Measurements from ENCODE around the gene TMED1. TPM values are rescaled to one million over a fixed set of nuclear protein-coding genes. Genes with fewer than 3 reads are reported as not detected.

Gene TMED1
- total RNA-seq, 2 donors from 2014 or later, result 14.5 to 34.6 TPM

- Histone ChIP-seq H3K36me3 (replicated peaks in 1 of 2; ENCODE audit: insufficient read depth in 1 of 2, low read depth in 2 of 2) (peaks cover 9 to 33% of the 10 kb centered on the region in 2 donors), H3K27me3 (no peaks in the 10 kb centered on the region), H3K4me1 (no peaks in the 10 kb centered on the region), H3K4me3 (no peak overlapping the region), H3K27ac (no peak overlapping the region), H3K9me3 (no peaks in the 10 kb centered on the region)
- WGBS, 2 donors, result 94 to 98% methylated on average over 7 to 24 of the region's 26 CpGs
- intact Hi-C loops (cut with DNase I), result no loop called here
- no peak for TF ChIP-seq POLR2A (IDR thresholded peaks at IDR 0.05)
- TF ChIP-seq, protein P1, sequence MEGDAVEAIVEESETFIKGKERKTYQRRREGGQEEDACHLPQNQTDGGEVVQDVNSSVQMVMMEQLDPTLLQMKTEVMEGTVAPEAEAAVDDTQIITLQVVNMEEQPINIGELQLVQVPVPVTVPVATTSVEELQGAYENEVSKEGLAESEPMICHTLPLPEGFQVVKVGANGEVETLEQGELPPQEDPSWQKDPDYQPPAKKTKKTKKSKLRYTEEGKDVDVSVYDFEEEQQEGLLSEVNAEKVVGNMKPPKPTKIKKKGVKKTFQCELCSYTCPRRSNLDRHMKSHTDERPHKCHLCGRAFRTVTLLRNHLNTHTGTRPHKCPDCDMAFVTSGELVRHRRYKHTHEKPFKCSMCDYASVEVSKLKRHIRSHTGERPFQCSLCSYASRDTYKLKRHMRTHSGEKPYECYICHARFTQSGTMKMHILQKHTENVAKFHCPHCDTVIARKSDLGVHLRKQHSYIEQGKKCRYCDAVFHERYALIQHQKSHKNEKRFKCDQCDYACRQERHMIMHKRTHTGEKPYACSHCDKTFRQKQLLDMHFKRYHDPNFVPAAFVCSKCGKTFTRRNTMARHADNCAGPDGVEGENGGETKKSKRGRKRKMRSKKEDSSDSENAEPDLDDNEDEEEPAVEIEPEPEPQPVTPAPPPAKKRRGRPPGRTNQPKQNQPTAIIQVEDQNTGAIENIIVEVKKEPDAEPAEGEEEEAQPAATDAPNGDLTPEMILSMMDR (IDR thresholded peaks at IDR 0.05), result peak in 1 of 7 experiments; percentile 5
- DNase-seq (no peak), ATAC-seq (no peak)
These were observed 6.8 kb downstream of the TMED1 start for GRCh38 chr19:10828981-10829821.

- Histone ChIP-seq H3K27me3 (no peaks in the 10 kb centered on the region), H3K36me3 (replicated peaks in 1 of 2; ENCODE audit: insufficient read depth in 1 of 2, low read depth in 2 of 2) (peaks cover 16 to 38% of the 10 kb centered on the region in 2 donors), H3K4me3 (no peak overlapping the region), H3K9me3 (no peaks in the 10 kb centered on the region), H3K4me1 (no peaks in the 10 kb centered on the region), H3K27ac (no peak overlapping the region)
- ATAC-seq (no peak), DNase-seq (no peak)
- intact Hi-C loops (cut with DNase I), result no loop called here
- no peak for TF ChIP-seq POLR2A (IDR thresholded peaks at IDR 0.05)
- TF ChIP-seq, protein P1 (IDR thresholded peaks at IDR 0.05), result no peak
- 94 to 98% methylated on average over 6 of the region's 6 CpGs for WGBS, 2 donors
These were observed 9.2 kb downstream of the TMED1 start for GRCh38 chr19:10826846-10827245.

DNA sequence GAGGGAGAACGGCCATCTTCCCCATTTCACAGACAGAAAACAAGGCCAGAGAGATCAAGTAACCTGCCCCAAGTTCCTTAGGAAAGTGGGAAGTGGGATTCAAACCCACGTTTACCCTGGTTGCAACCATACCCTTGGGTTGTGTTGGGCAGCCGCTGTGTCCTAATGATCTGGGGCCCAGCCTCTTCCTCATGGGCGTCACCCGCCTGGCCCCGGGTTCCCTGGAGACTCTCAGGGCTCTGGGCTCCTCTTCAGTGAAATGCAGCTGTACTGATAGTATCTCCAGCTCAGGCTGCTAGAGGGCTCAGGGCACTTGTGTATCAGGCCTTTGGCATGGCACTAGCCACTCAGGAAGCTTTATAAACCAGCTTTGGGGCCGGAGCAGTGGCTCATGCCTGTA is 9.8 kb downstream of the TMED1 start:
- H3K4me1 ChIP-seq, result no peaks in the 10 kb centered on the region
- H3K27ac ChIP-seq, result no peak overlapping the region
- intact Hi-C loops (cut with DNase I), result no loop called here
- H3K9me3 ChIP-seq, result no peaks in the 10 kb centered on the region
- no peak overlapping the region for H3K4me3 ChIP-seq
- 87 to 88% methylated on average over 5 to 7 of the region's 7 CpGs for WGBS, 2 donors
- TF ChIP-seq POLR2A (IDR thresholded peaks at IDR 0.05), result no peak
- TF ChIP-seq, protein P1 (IDR thresholded peaks at IDR 0.05), result no peak
- H3K36me3 ChIP-seq (replicated peaks in 1 of 2; ENCODE audit: insufficient read depth in 1 of 2, low read depth in 2 of 2), result peaks cover 16 to 41% of the 10 kb centered on the region in 2 donors
- no peak for DNase-seq
- H3K27me3 ChIP-seq, result no peaks in the 10 kb centered on the region
- no peak for ATAC-seq

- Histone ChIP-seq H3K27ac (no peak overlapping the region), H3K9me3 (no peaks in the 10 kb centered on the region), H3K27me3 (no peaks in the 10 kb centered on the region), H3K36me3 (replicated peaks in 1 of 2; ENCODE audit: insufficient read depth in 1 of 2, low read depth in 2 of 2) (peaks cover 16 to 39% of the 10 kb centered on the region in 2 donors), H3K4me3 (no peak overlapping the region), H3K4me1 (no peaks in the 10 kb centered on the region)
- 91 to 100% methylated on average over 1 to 11 of the region's 12 CpGs for WGBS, 2 donors
- TF ChIP-seq, protein P1 (IDR thresholded peaks at IDR 0.05), result no peak
- no peak for TF ChIP-seq POLR2A (IDR thresholded peaks at IDR 0.05)
- ATAC-seq, result no peak
- intact Hi-C loops (cut with DNase I), result no loop called here
- DNase-seq, result no peak
These were observed 12.3 kb downstream of the TMED1 start for GRCh38 chr19:10823690-10824089.

GRCh38 chr19:10820173-10820572 is 15.8 kb downstream of the TMED1 start:
- no peak overlapping the region for H3K4me3 ChIP-seq
- H3K9me3 ChIP-seq, result no peaks in the 10 kb centered on the region
- 93 to 94% methylated on average over 7 of the region's 7 CpGs for WGBS, 2 donors
- no peaks in the 10 kb centered on the region for H3K4me1 ChIP-seq
- ATAC-seq (no peak), DNase-seq (no peak)
- intact Hi-C loops (cut with DNase I), result no loop called here
- no peaks in the 10 kb centered on the region for H3K27me3 ChIP-seq
- TF ChIP-seq, protein P1 (IDR thresholded peaks at IDR 0.05), result peak in 4 of 7 experiments; percentile 19 to 34 (median 26)
- no peak for TF ChIP-seq POLR2A (IDR thresholded peaks at IDR 0.05)
- peaks cover 11 to 32% of the 10 kb centered on the region in 2 donors for H3K36me3 ChIP-seq (replicated peaks in 1 of 2; ENCODE audit: insufficient read depth in 1 of 2, low read depth in 2 of 2)
- no peak overlapping the region for H3K27ac ChIP-seq
